GM12874 (cell line): ENCODE results near the gene PPP2CA.

Experiments
- TF ChIP-seq, protein P1 (sequence below): IDR thresholded peaks from 2 replicates; pipeline ENCODE4 v1.5.1; 2011; ENCODE audit warnings: low read depth, mild to moderate bottlenecking, control low read depth, low read length, moderate library complexity; ENCODE audit not compliant: insufficient read depth

The PPP2CA gene

DNA sequence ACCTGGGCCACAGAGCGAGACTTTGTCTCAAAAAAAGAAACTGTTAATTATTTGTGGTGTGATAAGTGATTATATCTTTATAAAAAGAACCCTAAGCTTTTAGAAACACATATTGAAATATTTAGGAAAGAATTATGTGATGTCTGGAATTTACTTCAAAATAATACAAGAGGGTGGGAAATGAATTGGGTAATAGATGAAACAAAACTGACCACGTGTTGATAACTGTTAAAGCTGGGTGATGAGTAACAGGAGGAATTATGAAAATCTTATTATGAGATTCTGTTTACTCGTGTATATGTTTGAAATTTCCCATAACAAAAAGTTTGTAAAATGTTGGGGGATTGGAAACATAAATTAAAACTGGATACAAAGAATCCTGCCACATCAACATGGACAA is 33.0 kb upstream of the PPP2CA start:
- TF ChIP-seq, protein P1, sequence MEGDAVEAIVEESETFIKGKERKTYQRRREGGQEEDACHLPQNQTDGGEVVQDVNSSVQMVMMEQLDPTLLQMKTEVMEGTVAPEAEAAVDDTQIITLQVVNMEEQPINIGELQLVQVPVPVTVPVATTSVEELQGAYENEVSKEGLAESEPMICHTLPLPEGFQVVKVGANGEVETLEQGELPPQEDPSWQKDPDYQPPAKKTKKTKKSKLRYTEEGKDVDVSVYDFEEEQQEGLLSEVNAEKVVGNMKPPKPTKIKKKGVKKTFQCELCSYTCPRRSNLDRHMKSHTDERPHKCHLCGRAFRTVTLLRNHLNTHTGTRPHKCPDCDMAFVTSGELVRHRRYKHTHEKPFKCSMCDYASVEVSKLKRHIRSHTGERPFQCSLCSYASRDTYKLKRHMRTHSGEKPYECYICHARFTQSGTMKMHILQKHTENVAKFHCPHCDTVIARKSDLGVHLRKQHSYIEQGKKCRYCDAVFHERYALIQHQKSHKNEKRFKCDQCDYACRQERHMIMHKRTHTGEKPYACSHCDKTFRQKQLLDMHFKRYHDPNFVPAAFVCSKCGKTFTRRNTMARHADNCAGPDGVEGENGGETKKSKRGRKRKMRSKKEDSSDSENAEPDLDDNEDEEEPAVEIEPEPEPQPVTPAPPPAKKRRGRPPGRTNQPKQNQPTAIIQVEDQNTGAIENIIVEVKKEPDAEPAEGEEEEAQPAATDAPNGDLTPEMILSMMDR = no peak

DNA sequence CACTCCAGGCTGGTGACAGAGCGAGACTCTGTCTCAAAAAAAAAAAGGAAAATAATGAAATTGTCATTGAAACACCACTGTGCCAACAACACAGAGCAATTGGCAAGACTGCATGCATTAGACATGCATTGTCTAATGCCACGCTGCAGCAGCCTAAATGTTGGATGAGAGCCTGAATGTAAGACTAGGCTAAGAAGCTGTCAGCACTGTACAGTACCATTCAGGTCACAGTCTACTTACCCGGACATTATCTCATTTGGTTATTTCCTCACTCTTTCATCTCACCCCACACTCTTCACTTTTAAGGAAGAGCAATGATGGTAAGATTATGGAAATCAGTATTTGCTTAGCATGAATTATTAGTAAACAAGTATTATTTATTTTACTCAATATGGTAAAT is 31.3 kb upstream of the PPP2CA start:
- TF ChIP-seq, protein P1 = no peak

DNA sequence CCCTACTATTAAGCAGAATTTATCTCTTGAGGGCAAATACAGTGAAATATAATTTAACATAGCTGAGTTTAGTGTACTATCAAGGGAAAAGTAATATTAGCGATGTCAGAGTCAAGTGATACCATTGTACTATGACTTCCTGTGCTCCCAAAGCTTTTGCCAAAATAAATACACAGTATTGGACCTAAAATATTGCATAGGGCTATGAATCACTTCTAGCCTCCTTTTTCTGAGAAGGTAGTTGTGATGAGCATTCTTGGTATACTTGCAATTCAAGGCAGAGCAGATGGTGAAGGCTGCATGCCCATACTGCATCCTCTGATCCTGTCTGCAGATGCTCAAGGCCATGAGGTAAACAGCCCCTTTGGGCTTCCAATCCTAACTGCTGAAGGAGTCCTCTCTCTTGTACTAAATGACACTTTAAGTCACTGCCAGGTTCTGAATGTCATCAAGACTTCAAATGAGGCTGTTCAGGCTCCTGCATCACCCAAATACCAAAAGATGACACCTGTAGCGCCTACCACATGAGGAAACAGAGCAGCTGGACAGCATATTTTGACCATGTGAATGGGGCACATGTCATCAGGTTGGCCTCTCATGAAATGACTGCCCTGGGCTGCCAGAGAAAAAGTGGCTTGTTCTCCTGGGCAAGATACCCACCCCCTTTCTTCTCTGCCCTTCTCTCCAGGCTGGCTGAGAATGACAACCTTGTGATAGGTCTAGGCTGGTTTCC is 29.7 kb upstream of the PPP2CA start:
- TF ChIP-seq, protein P1 = no peak

DNA sequence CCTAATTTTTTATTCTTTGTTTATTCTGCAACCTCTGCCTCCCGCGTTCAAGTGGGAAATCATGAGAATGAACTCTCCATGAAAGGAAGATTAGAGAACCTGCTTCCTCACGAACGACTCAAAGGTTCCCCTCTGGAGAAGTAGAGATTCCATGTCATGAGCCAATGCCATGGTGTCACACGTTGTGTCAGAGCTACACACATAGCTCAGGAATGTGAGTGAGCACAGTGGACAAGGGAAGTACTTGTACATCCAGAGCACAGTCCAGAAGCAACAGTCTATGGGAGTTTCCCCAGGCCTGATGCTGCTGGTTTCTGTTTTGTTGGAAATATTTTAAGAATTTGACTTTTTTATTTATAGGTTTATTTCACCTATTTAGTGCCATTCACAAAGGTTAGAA is 26.8 kb upstream of the PPP2CA start:
- TF ChIP-seq, protein P1 = no peak

DNA sequence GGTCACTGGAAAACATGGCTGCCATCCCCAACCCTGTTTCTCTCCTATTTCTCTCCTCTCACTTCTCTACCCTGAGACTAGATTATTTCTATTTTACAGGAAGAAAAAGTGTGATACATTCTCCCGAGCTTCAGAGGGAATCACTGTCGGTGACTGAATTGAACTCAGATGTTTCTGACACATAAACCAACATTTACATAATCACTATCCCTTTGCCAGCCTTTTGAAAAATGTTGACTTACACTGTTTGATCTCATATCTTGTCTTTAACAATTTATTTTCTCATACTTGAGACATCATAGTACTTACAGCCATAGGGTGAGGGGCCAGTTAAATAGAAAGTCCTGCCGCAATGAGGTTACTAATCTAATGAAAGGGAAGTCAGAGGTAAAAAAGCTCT is 25.1 kb upstream of the PPP2CA start:
- TF ChIP-seq, protein P1 = no peak

DNA sequence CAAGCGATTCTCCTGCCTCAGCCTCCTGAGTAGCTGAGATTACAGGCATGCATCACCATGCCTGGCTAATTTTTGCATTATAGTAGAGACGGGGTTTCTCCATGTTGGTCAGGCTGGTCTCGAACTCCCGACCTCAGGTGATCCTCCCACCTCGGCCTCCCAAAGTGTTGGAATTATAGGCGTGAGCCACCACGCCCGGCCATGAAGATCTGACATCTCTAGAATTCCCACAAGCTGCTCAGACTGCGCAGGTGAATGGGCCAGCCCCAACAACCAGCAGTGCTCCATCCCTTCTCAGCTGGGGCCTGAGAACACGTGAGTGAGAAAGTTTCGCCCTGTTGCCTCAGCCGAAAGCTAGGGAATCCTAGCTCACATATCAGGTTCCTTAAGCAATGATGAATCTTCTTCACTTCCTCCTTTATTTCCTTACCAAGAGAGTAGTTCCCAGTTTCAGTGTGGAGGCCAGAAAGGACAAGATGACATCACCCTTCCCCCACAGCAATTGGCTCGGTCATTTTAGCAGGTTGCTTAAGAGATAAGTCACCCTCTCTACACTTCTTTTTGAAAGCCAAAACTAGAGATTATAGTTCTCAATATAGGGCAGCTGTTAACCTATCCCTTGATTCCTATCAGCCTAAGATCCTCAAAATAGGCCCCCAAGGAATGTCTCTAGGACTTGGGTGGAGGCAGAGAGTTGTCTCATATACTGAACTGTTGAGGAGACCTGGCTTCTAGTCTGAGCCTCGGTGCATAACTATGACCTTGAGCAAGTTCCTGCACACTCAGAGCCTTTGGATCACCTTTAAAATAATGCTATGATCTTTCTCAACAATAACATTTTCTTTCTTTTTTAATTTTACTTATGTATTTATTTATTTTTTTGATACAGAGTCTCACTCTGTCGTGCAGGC is 23.9 kb upstream of the PPP2CA start:
- TF ChIP-seq, protein P1 = no peak

DNA sequence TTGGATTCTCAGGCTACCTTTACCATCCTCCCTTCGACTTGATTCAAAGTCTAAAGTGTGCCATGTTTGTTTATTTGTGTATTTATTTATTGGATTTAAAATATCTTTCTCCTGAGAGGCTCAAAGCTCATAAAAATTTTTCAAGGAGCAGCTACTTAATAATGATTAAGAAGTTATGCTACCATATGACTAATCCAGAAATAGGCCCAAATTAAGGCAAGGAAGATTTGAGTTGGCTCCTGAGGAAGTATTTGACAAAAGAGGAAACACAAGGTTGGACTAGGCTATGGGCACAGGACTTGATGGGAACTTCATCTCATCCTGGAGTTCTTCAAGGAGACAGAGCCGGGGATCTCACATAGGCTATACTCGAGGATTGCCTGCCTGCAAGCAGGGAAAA is 22.4 kb upstream of the PPP2CA start:
- TF ChIP-seq, protein P1 = no peak
